Fibroblast of peridontal ligament (primary cell): ENCODE data around the gene TOMM22.

ENCODE experiments used
- DNase-seq: peaks from one replicate; pipeline ENCODE4 v3.0.0-alpha.2; 2010; ENCODE audit errors: extremely low read depth

TOMM22 gene

DNA sequence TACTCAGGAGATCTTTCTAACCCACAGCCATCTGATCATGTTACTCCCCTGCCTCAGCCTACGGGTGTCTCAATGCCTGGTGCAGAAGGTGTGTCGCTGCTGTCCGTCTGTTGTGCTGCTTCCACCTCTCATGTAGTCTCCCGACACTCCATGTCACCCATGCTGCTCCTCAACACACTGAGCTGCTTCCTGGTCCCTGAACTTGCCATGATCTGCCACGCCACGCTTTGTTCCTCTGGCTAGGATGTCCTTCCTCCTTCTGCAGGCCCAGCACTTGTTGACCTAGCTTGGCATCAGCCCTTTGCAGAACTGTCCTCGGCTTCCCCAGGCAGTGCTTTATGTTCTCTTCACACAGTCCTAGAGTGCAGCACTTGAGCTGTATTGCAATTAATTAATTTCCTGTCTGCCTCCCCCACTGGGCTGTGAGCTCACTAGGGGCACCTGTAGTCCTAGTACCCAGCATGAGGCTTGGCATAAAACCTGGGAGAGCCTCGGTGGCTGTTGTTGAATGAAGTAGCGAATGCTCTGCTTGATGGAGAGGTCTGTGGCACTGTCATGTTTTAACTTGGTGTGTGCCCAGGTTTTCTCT is 33.5 kb downstream of the TOMM22 start:
- no peak for DNase-seq

DNA sequence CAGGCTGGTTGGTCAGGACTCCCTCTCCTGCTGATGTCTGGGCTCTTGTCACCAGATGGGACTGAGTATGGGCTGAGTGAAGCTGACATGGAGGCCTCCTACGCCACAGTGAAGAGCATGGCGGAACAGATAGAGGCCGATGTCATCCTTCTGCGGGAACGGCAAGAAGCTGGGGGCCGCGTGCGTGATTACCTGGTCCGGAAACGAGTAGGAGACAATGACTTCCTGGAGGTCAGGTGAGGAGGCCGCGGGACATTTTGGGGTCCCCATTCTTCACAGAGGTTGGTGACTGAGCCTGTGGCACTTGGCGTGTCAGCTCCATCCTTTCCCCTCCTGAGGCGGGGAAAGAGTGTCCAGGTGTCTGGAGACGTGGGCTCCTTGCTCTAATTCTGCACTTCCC is 34.1 kb downstream of the TOMM22 start:
- no peak for DNase-seq

DNA sequence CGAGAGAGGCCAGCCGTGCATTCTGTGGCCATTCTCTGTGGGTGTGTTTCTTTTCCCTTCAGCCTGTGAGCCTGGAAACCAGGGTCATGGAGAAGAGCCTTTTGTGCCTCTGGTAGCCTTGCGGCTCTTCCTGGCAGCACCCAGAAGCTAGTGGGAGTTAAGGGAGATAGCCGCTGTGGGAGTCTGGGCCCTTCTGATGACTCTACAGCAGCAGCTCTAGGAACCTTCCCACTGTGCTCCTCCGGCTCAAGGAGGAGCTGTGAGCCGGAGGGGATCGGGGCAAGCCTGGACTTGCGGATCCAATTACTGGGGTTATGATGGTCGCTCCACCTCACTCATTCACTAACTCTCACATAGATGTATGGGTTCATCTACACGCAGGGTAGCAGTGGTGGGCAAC is 34.5 kb downstream of the TOMM22 start:
- no peak for DNase-seq

DNA sequence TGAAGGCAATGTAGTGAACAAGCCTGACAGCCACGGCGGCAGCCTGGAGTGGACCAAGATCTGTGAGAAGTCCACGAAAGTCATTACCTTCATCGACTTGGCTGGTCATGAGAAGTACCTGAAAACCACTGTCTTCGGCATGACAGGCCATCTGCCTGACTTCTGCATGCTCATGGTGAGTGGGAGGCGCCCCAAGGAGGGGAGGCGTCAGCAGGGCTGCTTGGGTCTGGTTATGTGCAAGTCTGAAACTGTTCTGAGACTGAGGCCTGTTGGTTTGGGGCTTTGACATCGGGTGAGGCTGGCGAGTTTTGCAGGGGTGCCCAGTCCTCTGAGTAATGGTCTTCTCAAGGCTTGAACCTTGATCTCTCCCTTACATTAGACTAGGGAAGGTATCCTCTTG is 35.1 kb downstream of the TOMM22 start:
- no peak for DNase-seq

DNA sequence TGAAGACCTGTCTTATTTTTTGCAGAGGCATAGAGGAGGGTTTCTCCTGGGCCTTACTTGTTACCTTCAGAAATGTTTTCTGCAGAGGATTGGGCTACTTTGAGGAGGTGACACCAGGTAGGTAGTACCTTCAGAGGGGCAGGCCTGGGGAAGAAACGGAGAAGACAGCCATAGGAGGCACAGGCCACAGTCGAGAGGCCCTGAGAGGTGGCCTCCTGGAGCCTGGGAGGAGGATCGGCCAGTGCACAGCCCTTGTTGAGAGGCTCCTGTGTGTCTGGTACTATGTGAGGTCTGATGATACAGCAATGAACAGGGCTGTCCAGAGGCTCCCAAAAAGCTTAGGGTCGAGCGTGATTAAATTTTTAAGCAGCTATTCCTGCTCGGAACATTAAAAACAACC is 35.5 kb downstream of the TOMM22 start:
- no peak for DNase-seq

DNA sequence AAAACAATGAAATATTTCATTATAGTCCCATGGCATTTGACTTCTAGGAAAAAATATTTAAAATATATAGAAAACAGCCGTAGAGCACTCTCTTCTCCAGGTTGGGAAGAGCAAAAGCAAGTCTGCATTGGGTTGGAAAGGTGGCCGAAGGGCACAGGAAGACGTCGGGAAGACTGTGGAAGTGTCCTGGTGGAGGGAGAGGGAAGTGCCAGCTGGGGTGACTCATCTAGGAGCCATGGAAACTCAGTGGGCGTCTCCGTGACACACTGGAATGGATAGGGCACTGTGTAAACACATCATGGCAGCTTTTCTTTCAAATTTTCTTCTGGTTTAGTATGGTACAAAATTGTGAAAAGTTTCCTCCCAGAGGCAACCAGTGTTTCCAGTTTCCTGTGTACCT is 36.7 kb downstream of the TOMM22 start:
- peak; percentile 81 for DNase-seq

GRCh38 chr22:38719196-38719595 is 37.4 kb downstream of the TOMM22 start:
- DNase-seq = no peak

DNA sequence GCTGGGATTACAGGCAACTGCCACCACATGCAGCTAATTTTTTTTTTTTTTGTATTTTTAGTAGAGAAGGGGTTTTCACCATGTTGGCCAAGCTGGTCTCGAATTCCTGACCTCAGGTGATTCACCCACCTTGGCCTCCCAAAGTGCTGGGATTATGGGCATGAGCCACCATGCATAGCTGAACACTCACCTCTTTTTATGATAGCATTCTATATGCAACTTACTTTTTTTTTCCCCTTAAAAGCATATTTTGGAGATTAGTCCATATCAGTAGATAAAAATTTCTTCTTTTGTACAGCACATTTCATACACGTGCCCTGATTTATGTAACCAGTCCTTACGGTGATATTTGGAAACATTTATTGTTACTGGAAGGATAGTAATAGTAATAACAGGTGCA is 38.6 kb downstream of the TOMM22 start:
- no peak for DNase-seq

DNA sequence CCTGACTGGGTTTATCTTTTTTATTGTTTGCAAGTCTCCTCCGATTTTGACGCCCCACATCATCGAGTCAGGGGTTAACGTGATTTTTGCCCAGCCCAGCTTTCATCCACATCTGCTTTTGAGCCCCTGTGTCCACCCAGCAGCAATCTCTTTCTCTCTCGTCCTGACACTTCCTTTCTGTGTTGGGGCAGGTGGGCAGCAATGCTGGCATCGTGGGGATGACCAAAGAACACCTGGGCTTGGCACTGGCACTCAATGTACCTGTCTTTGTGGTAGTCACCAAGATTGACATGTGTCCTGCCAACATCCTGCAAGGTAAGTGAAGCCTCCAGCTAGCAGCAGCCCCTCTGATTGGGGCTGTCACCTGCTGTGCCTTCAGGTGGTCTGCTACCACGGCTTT is 39.8 kb downstream of the TOMM22 start:
- no peak for DNase-seq

DNA sequence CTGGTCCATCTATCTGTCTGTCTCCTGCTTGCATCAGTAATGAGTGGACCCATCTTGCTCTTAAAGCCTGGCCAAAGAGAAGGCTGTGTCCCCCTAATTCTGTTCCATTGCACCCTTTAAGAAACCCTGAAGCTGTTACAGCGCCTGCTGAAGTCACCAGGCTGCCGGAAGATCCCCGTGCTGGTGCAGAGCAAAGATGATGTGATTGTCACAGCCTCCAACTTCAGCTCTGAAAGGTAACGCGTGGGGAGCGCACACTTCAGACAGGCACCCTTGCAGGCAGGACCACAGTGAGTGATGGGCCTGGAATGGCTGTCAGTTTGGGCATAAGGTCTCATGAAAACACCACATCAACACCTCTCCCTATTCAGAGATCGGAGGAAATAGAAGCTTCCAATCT is 42.4 kb downstream of the TOMM22 start:
- DNase-seq = no peak

DNA sequence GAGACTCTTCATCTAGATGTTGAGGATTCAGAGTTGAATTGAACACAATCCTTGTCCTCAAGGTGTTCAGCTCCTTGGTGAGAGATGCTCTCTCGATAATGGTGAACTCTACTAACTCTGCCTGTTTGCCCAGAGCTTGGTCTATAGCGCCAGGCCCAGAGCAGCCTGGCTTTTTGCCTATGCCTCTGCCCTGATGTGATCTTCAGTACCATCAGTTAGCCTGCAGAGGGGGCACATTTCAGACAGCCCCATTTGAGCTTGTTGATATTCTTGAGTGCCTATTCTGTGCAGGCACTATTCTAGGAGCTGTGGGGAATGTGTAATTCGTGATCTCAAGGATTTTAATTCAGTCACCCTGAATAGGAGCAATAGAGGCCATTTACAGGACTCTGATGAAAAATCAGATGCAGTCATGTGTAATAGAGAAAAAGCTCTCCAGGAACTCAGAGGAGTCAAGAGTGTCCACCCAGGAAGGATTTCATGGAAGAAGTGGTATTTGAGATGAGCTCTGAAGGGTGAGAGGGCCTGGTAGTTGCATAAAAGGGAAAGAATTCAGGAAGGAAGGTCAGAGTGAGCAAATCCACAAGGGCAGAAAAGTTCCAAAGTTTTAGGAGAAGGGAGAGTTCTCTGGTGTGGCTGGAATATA is 43.3 kb downstream of the TOMM22 start:
- DNase-seq = peak; percentile 38

GRCh38 chr22:38725900-38726655 is 44.3 kb downstream of the TOMM22 start:
- no peak for DNase-seq

GRCh38 chr22:38727123-38727522 is 45.4 kb downstream of the TOMM22 start:
- DNase-seq = no peak

DNA sequence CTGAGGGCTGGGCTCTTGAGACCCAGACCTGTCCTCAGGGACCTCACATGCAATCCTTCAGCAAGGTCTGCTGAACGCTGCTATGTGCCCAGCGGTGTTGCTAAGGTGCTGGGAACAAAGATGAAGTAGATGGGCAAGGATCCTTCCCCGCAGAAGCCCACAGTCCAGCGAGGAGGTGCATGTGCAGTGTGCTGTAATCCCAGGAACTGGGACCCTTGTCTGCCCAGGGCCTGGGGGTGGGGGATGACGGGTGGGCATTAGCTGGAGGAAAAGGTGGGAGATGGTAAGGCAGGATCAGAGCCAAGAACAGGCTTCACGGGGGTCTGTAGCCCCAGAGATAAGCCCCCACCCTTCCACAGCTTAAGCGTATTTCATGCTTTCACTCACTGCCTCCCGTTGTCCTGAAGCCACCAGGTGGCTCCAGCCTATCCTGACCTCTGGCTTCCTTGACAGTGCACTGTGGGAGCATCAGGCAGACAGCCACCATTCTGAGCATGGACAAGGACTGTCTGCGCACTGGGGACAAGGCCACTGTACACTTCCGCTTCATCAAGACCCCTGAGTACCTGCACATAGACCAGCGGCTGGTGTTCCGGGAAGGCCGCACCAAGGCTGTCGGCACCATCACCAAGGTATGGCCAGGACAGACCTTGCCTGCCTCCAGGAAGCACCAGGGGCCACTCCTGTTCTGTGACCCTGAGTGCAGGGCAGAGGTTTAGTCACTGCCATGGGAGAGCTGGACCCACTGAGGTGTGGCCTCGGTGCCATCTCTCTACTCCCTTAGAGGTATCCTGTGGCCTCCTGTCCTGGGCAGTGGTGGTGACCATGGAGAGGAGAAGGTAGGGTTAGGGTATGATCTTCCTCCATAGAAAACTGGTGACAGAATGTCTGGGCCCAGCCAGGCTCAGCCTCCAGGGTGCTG is 46.0 kb downstream of the TOMM22 start:
- DNase-seq = no peak

GRCh38 chr22:38728871-38729796 is 47.4 kb downstream of the TOMM22 start:
- no peak for DNase-seq

DNA sequence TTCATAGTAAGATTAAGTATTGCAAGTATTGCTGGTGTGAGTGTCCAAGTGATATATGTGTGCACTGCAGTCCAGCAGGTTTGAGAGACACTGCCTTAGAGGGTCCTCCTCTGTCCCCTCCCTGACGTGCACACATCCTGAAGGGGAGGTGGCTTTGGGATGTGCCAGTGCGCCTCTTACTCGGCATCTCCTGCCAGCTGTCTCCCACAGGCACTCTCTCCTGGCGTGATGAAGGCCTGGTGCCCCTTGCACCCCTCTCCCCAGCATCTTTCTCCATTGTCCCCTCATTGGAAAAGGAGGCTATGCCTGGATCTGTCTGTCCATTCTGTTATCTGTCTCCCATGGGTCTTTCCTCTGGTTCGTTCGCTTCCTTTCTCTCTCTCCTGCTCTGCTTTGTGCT is 48.2 kb downstream of the TOMM22 start:
- no peak for DNase-seq

DNA sequence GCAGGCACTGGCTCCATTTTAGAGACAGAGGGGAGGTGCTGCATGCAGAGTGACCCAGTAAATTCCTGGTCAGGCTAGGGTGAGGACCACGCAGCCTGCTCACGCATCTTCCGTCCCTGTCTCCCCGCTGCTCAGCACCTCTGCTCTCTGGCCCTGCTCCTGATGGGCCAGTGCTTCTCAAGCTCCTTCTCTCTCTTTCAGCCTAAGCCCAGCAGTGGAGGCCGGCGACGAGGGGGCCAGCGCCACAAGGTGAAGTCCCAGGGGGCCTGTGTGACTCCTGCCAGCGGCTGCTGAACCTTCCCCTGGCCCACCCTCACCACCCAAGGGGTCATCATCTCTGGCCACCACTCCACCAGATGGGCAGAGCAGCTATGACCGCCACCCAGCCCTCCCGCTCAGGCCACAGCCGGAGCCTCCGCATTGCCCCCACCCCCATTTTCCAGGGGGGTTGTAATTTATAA is 48.7 kb downstream of the TOMM22 start:
- DNase-seq = no peak

DNA sequence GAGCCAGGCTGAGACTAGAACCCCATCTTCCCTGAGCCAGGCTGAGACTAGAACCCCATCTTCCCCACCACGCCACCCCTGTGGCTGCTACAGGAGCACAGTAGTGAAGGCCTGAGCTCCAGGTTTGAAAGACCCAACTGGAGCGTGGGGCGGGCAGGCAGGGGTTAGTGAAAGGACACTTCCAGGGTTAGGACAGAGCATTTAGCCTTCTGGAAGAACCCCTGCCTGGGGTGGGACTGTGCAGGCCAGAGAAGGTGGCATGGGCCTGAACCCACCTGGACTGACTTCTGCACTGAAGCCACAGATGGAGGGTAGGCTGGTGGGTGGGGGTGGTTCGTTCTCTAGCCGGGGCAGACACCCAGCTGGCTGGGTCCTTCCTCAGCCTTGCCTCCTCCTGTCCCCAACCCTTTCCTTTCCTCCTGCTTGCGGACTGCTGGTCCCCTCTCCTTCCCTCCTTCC is 50.0 kb downstream of the TOMM22 start:
- DNase-seq = no peak

DNA sequence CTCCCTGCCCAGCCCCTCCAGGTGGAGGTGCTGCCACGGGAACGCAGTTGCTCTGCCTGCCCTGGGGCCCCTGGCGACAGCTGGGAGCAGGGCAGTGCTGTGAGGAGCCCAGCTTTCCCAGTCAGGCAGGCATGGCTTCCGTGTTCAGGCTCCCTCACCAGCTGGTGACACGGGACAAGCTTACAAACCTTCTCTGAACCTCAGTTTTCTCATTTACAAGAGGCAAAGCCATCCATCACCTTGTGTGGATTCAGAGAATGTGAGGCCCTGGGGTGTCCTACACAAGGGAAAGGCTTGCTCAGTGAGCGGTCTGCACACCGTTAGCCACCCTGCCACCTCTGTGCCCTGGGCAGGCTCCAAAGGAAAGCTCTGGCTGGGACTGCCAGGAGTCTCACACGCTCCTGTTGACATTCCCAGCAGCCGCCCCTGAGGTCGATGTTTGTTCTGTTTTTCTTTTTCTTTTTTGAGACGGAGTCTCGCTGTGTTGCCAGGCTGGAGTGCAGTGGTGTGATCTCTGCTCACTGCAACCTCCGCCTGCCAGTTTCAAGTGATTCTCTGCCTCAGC is 50.6 kb downstream of the TOMM22 start:
- DNase-seq = no peak

DNA sequence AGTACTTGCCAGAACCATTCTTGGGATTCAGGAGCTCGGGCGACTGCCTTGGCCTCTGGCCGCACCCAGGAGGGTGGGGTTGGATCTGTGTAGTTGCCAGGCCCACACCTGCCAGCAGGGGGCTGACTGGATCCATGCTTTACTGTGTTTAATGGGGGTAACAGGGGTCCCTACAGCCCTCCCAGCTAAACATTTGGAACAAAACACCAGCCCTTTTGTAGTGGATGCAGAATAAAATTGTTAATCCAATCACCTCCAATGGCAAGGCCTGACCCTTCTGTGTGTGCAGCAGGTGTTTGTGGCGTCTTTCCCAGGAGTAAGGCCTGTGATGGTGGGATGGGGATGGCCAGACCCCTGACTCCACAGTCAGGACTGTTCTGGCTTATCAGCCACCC is 51.6 kb downstream of the TOMM22 start:
- DNase-seq = no peak
